CD4-positive, alpha-beta T cell (primary cell): Measurements from ENCODE around the gene ARHGAP33. TPM values are rescaled to one million over a fixed set of nuclear protein-coding genes. Genes with fewer than 3 reads are reported as not detected.

ENCODE experiments used
- ATAC-seq: fragments of 200-7000 bp; cut with Tn5 transposase; one replicate; pipeline ENCODE4 v1.10.0; 2022; ENCODE audit warnings: mild to moderate bottlenecking; ENCODE audit not compliant: poor library complexity
- CTCF ChIA-PET: fragments of 350-600 bp; sonication (Branson Sonifier 250); formaldehyde crosslinking; loops from one replicate; lab custom pipeline; 2021; ENCODE audit warnings: antibody characterized with exemption, inconsistent platforms; lab: Charles Lee
- POLR2A ChIA-PET: fragments of 350-600 bp; sonication (Branson Sonifier 250); formaldehyde crosslinking; loops from one replicate; lab custom pipeline; 2021; ENCODE audit warnings: antibody characterized with exemption, inconsistent platforms; lab: Charles Lee
- DNase-seq, 14 experiments: peaks; one replicate each; pipeline ENCODE4 v3.0.0-alpha.2; 2013 to 2020; ENCODE audit warnings: mixed read lengths in 2 of 14
- H3K27ac ChIP-seq, 2 donors: one replicate each; pipeline versions ENCODE4 v1.5.1 to v1.7.0; 2013; ENCODE audit warnings: low read length in 2 of 2, low read depth in 1 of 2, mild to moderate bottlenecking in 1 of 2
- H3K27me3 ChIP-seq, 2 experiments: 1 replicate in 1 of 2; 2 replicates in 1 of 2; pipeline versions ENCODE4 v1.6.1 to v1.7.0; 2013; ENCODE audit warnings: low read length in 2 of 2, control low read depth in 1 of 2, mild to moderate bottlenecking in 1 of 2, moderate library complexity in 1 of 2; ENCODE audit not compliant: insufficient read depth in 2 of 2, control insufficient read depth in 1 of 2
- H3K36me3 ChIP-seq: one replicate; pipeline ENCODE4 v1.6.1; 2013; ENCODE audit warnings: low read length, control low read depth; ENCODE audit not compliant: insufficient read depth
- H3K4me1 ChIP-seq: one replicate; pipeline ENCODE4 v1.6.1; 2013; ENCODE audit warnings: low read length, control low read depth; ENCODE audit not compliant: insufficient read depth
- H3K4me3 ChIP-seq: one replicate; pipeline ENCODE4 v1.5.1; 2013; ENCODE audit warnings: mild to moderate bottlenecking, low read length, moderate library complexity
- H3K9me3 ChIP-seq, 2 experiments: 1 replicate in 1 of 2; 2 replicates in 1 of 2; pipeline versions ENCODE4 v1.6.1 to v1.7.0; 2013; ENCODE audit warnings: low read length in 2 of 2, mild to moderate bottlenecking in 2 of 2, control low read depth in 1 of 2, moderate library complexity in 1 of 2; ENCODE audit not compliant: control insufficient read depth in 1 of 2, insufficient read depth in 1 of 2
- H3K27ac Mint-ChIP-seq: one replicate; pipeline ENCODE4 v1.8.0; 2020; ENCODE audit warnings: mixed read lengths
- H3K27me3 Mint-ChIP-seq: one replicate; pipeline ENCODE4 v1.8.0; 2021; ENCODE audit warnings: mixed read lengths
- H3K36me3 Mint-ChIP-seq: one replicate; pipeline ENCODE4 v1.8.0; 2021; ENCODE audit warnings: low read depth, mixed read lengths
- H3K4me1 Mint-ChIP-seq: one replicate; pipeline ENCODE4 v1.8.0; 2021; ENCODE audit warnings: low read depth, mixed read lengths
- H3K4me3 Mint-ChIP-seq: one replicate; pipeline ENCODE4 v1.8.0; 2020; ENCODE audit warnings: mild to moderate bottlenecking, mixed read lengths
- H3K9me3 Mint-ChIP-seq: one replicate; pipeline ENCODE4 v1.8.0; 2020; ENCODE audit warnings: mixed read lengths
- CTCF ChIP-seq: fragments of 200-600 bp; IDR thresholded peaks from one replicate; pipeline ENCODE4 v1.8.0; 2022; ENCODE audit warnings: antibody characterized with exemption, mild to moderate bottlenecking
- intact Hi-C, 2 experiments: fragments of 100-400 bp; cut with DNase I in 1 of 2; cut with micrococcal nuclease in 1 of 2; formaldehyde crosslinking; loops; one replicate each; pipeline versions ENCODE4 v1.15.1 to v1.9.0; 2023 to 2025; cut with DNase I, micrococcal nuclease
- total RNA-seq, 174 experiments: library from RNA in 2 of 174; stranded (reverse) in 2 of 174; gene quantifications; one replicate each; pipeline ENCODE4 v1.2.3 and lab custom pipeline; 2021 to 2026

Gene ARHGAP33
- total RNA-seq, 2 experiments from 2014 or later, result 16.4 to 19.5 TPM

GRCh38 chr19:35764432-35765315, 10.7 kb upstream of the ARHGAP33 start:
- Histone ChIP-seq H3K9me3 (no peaks in the 10 kb centered on the region), H3K4me3 (no peak overlapping the region), H3K4me1 (peaks cover 3% of the 10 kb centered on the region), H3K27ac (no peak overlapping the region), H3K27me3 (no peaks in the 10 kb centered on the region), H3K36me3 (peaks cover 45% of the 10 kb centered on the region)
- Mint-ChIP-seq H3K9me3 (no peaks in the 10 kb centered on the region), H3K4me3 (no peak overlapping the region), H3K27ac (no peak overlapping the region), H3K36me3 (peaks cover 34% of the 10 kb centered on the region), H3K27me3 (no peaks in the 10 kb centered on the region), H3K4me1 (peaks cover 3% of the 10 kb centered on the region)
- ChIA-PET CTCF (interaction anchor here (0.6 kb wide), 1 partner anchor 21 kb away, joined by 3 read pairs; no protein-coding TSS in a partner anchor), POLR2A (interaction anchor here (0.6 kb wide), 1 partner anchor 20 kb away, joined by 3 read pairs; the partner anchor contains the start of gene U2AF1L4)
- no peak for TF ChIP-seq CTCF
- no peak for ATAC-seq
- intact Hi-C loops, result no loop called here
- no peak for DNase-seq

- no peaks in the 10 kb centered on the region for H3K27me3 Mint-ChIP-seq
- H3K36me3 ChIP-seq, result peaks cover 35% of the 10 kb centered on the region
- POLR2A ChIA-PET, result no interaction called here
- H3K27ac ChIP-seq, result no peak overlapping the region
- H3K4me3 Mint-ChIP-seq, result no peak overlapping the region
- H3K4me3 ChIP-seq, result no peak overlapping the region
- H3K27ac Mint-ChIP-seq, result no peak overlapping the region
- CTCF ChIA-PET, result no interaction called here
- no peaks in the 10 kb centered on the region for H3K9me3 ChIP-seq
- intact Hi-C loops, result no loop called here
- no peaks in the 10 kb centered on the region for H3K4me1 Mint-ChIP-seq
- DNase-seq (no peak), ATAC-seq (no peak)
- H3K36me3 Mint-ChIP-seq, result peaks cover 28% of the 10 kb centered on the region
- no peak for TF ChIP-seq CTCF
- no peaks in the 10 kb centered on the region for H3K9me3 Mint-ChIP-seq
- no peaks in the 10 kb centered on the region for H3K27me3 ChIP-seq
- no peaks in the 10 kb centered on the region for H3K4me1 ChIP-seq
These were observed 8.7 kb upstream of the ARHGAP33 start for GRCh38 chr19:35766571-35767104.

GRCh38 chr19:35767288-35768081, 7.9 kb upstream of the ARHGAP33 start:
- no peak overlapping the region for H3K4me3 Mint-ChIP-seq
- Histone ChIP-seq H3K27ac (no peak overlapping the region), H3K4me1 (no peaks in the 10 kb centered on the region), H3K27me3 (no peaks in the 10 kb centered on the region), H3K4me3 (no peak overlapping the region), H3K36me3 (peaks cover 28% of the 10 kb centered on the region), H3K9me3 (no peaks in the 10 kb centered on the region)
- CTCF ChIA-PET, result no interaction called here
- intact Hi-C loops, result no loop called here
- no peak for TF ChIP-seq CTCF
- no peaks in the 10 kb centered on the region for H3K4me1 Mint-ChIP-seq
- POLR2A ChIA-PET, result no interaction called here
- H3K9me3 Mint-ChIP-seq, result no peaks in the 10 kb centered on the region
- ATAC-seq, result no peak
- peaks cover 22% of the 10 kb centered on the region for H3K36me3 Mint-ChIP-seq
- no peak for DNase-seq
- H3K27ac Mint-ChIP-seq, result no peak overlapping the region
- H3K27me3 Mint-ChIP-seq, result no peaks in the 10 kb centered on the region
